HUES64 (cell line): ENCODE data around the gene TARS3. TPM values are rescaled to one million over a fixed set of nuclear protein-coding genes. Genes with fewer than 3 reads are reported as not detected.
"Not testable (repeated sequence)": the region's sequence is repeated elsewhere in the genome, so short reads cannot be mapped to it uniquely, and the experiment has no call there.

Experiments
- H3K27ac ChIP-seq: 2 replicates; pipeline ENCODE4 v1.7.0; 2013; ENCODE audit warnings: low read depth, low read length, inconsistent platforms
- H3K27me3 ChIP-seq: 2 replicates; pipeline ENCODE4 v1.6.1; 2013; ENCODE audit warnings: mild to moderate bottlenecking, low read length; ENCODE audit not compliant: insufficient read depth
- H3K36me3 ChIP-seq: 2 replicates; pipeline ENCODE4 v1.6.1; 2013; ENCODE audit warnings: mild to moderate bottlenecking, low read length; ENCODE audit not compliant: insufficient read depth
- H3K4me1 ChIP-seq: 2 replicates; pipeline ENCODE4 v1.6.1; 2013; ENCODE audit warnings: mild to moderate bottlenecking, low read length, moderate library complexity; ENCODE audit not compliant: insufficient read depth
- H3K4me3 ChIP-seq: 2 replicates; pipeline ENCODE4 v1.5.1; 2013; ENCODE audit warnings: mild to moderate bottlenecking, low read length, moderate library complexity
- H3K9ac ChIP-seq: 2 replicates; pipeline ENCODE4 v1.6.1; 2013; ENCODE audit warnings: mild to moderate bottlenecking, low read depth, low read length
- H3K9me3 ChIP-seq: 2 replicates; pipeline ENCODE4 v1.6.1; 2013; ENCODE audit warnings: low read depth, low read length; ENCODE audit not compliant: insufficient read depth
- WGBS: fragments of 150-250, 120-280 bp; methylation state at CpG from one replicate; pipeline ENCODE4 v1.1.7; 2013; ENCODE audit warnings: missing lambda C conversion rate; 5-methylcytosine and 5-hydroxymethylcytosine counted together
- polyA plus RNA-seq, 2 experiments: library from polyadenylated mRNA; stranded (reverse); fragments of 50-300 nt; gene quantifications; one replicate each; pipeline ENCODE4 v1.2.3, GENCODE V29; 2013

TARS3 gene
- polyA plus RNA-seq (2013, experiment 1 of 2) = 9.6 TPM
- 8.6 TPM for polyA plus RNA-seq (2013, experiment 2 of 2)

- Histone ChIP-seq H3K27ac (peak within 1 kb of the TSS; percentile 82; the same call in 1 of the 2 replicates), H3K36me3 (peaks cover 30% of the 10 kb centered on the region), H3K4me1 (peaks cover 11% of the 10 kb centered on the region; the same call in 1 of the 2 replicates), H3K27me3 (peaks cover 7% of the 10 kb centered on the region), H3K9me3 (no peaks in the 10 kb centered on the region), H3K9ac (peak within 1 kb of the TSS; percentile 95), H3K4me3 (peak within 1 kb of the TSS; percentile 97)
- under 1% methylated on average over 91 of the region's 93 CpGs for WGBS
These were observed at the start of gene TARS3 for GRCh38 chr15:101723874-101724674. Gene TARS3, minus strand, starts transcription at chr15:101724473. Its CDS starts 86 bp downstream, at chr15:101724387.

GRCh38 chr15:101773496-101774100 is 49.3 kb upstream of the TARS3 start:
- H3K9me3 ChIP-seq = no peaks in the 10 kb centered on the region
- WGBS = 85% methylated on average over 7 of the region's 7 CpGs
- no peak overlapping the region for H3K4me3 ChIP-seq
- H3K9ac ChIP-seq = no peak overlapping the region
- no peak overlapping the region for H3K27ac ChIP-seq
- no peaks in the 10 kb centered on the region for H3K4me1 ChIP-seq
- H3K36me3 ChIP-seq = no peaks in the 10 kb centered on the region
- no peaks in the 10 kb centered on the region for H3K27me3 ChIP-seq

GRCh38 chr15:101772921-101773320 is 48.6 kb upstream of the TARS3 start:
- no peaks in the 10 kb centered on the region for H3K4me1 ChIP-seq
- H3K9me3 ChIP-seq = no peaks in the 10 kb centered on the region
- no peak overlapping the region for H3K27ac ChIP-seq
- WGBS = 91% methylated on average over 8 of the region's 8 CpGs
- no peak overlapping the region for H3K9ac ChIP-seq
- no peaks in the 10 kb centered on the region for H3K36me3 ChIP-seq
- H3K27me3 ChIP-seq = no peaks in the 10 kb centered on the region
- H3K4me3 ChIP-seq = no peak overlapping the region

- not testable (repeated sequence) for H3K9me3 ChIP-seq, H3K4me1 ChIP-seq, H3K27ac ChIP-seq, H3K27me3 ChIP-seq, H3K4me3 ChIP-seq, H3K9ac ChIP-seq, H3K36me3 ChIP-seq
- 89% methylated on average over 7 of the region's 11 CpGs for WGBS
These were observed 42.9 kb upstream of the TARS3 start for GRCh38 chr15:101767083-101767640.

GRCh38 chr15:101765772-101766456 is 41.6 kb upstream of the TARS3 start:
- WGBS = 88% methylated on average over 15 of the region's 15 CpGs
- Histone ChIP-seq H3K4me1 (no peaks in the 10 kb centered on the region), H3K9me3 (no peaks in the 10 kb centered on the region), H3K27ac (no peak overlapping the region), H3K27me3 (no peaks in the 10 kb centered on the region), H3K9ac (no peak overlapping the region), H3K4me3 (no peak overlapping the region), H3K36me3 (no peaks in the 10 kb centered on the region)

- not testable (repeated sequence) for H3K27me3 ChIP-seq, H3K27ac ChIP-seq
- 93% methylated on average over 7 of the region's 7 CpGs for WGBS
These were observed 41.0 kb upstream of the TARS3 start for GRCh38 chr15:101765340-101765671.

GRCh38 chr15:101764669-101765339 is 40.5 kb upstream of the TARS3 start:
- H3K9ac ChIP-seq, H3K9me3 ChIP-seq, H3K27me3 ChIP-seq, H3K36me3 ChIP-seq, H3K4me1 ChIP-seq, H3K4me3 ChIP-seq, H3K27ac ChIP-seq: not testable (repeated sequence)
- WGBS = 93% methylated on average over 22 of the region's 23 CpGs

More at GRCh38 chr15:101765340-101765671, 41.0 kb upstream of the TARS3 start:
- not testable (repeated sequence) for H3K9ac ChIP-seq, H3K4me3 ChIP-seq, H3K9me3 ChIP-seq, H3K36me3 ChIP-seq, H3K4me1 ChIP-seq

GRCh38 chr15:101746716-101747082 is 22.4 kb upstream of the TARS3 start:
- not testable (repeated sequence) for H3K4me1 ChIP-seq, H3K36me3 ChIP-seq, H3K9ac ChIP-seq, H3K27ac ChIP-seq, H3K4me3 ChIP-seq, H3K9me3 ChIP-seq, H3K27me3 ChIP-seq
- WGBS = no CpG with 5 or more reads among the region's 18 CpGs

GRCh38 chr15:101734837-101735236 is 10.6 kb upstream of the TARS3 start:
- not testable (repeated sequence) for H3K4me3 ChIP-seq, H3K4me1 ChIP-seq, H3K9ac ChIP-seq, H3K36me3 ChIP-seq, H3K27me3 ChIP-seq, H3K27ac ChIP-seq, H3K9me3 ChIP-seq
- WGBS = 95% methylated on average over 2 of the region's 2 CpGs

GRCh38 chr15:101733545-101733944 is 9.3 kb upstream of the TARS3 start:
- no peaks in the 10 kb centered on the region for H3K4me1 ChIP-seq
- no peaks in the 10 kb centered on the region for H3K9me3 ChIP-seq
- H3K27ac ChIP-seq = no peak overlapping the region
- no peak overlapping the region for H3K4me3 ChIP-seq
- H3K27me3 ChIP-seq = no peaks in the 10 kb centered on the region
- H3K9ac ChIP-seq = no peak overlapping the region
- no peaks in the 10 kb centered on the region for H3K36me3 ChIP-seq
- WGBS = 91% methylated on average over 2 of the region's 2 CpGs

GRCh38 chr15:101732772-101733171 is 8.5 kb upstream of the TARS3 start:
- no peak overlapping the region for H3K9ac ChIP-seq
- H3K9me3 ChIP-seq = no peaks in the 10 kb centered on the region
- H3K4me1 ChIP-seq = no peaks in the 10 kb centered on the region
- 96% methylated on average over 3 of the region's 3 CpGs for WGBS
- no peak overlapping the region for H3K4me3 ChIP-seq
- H3K27me3 ChIP-seq = no peaks in the 10 kb centered on the region
- H3K27ac ChIP-seq = no peak overlapping the region
- H3K36me3 ChIP-seq = no peaks in the 10 kb centered on the region
